H7 (cell line): ENCODE data around the gene VMO1. TPM values are rescaled to one million over a fixed set of nuclear protein-coding genes. Genes with fewer than 3 reads are reported as not detected.

Experiments used
- DNase-seq: peaks from one replicate; pipeline ENCODE4 v3.0.0; 2012
- H3K27me3 ChIP-seq: 2 replicates; pipeline ENCODE4 v1.6.0; 2011; ENCODE audit warnings: mild to moderate bottlenecking, low read length; ENCODE audit not compliant: control insufficient read depth, insufficient read depth
- H3K36me3 ChIP-seq: replicated peaks from 2 replicates; pipeline ENCODE4 v1.5.1; 2011; ENCODE audit warnings: low read length; ENCODE audit not compliant: control insufficient read depth, insufficient read depth
- H3K4me3 ChIP-seq: 2 replicates; pipeline ENCODE4 v1.5.1; 2011; ENCODE audit warnings: low read depth, mild to moderate bottlenecking, control low read depth, low read length, moderate library complexity; ENCODE audit not compliant: insufficient read depth
- total RNA-seq: library from RNA; depleted of rRNA; stranded (reverse); fragments of >200 nt; shearing (Covaris generic); gene quantifications from 2 replicates; pipeline ENCODE4 v1.2.3, GENCODE V29; 2014; rRNA removed

VMO1 gene
- total RNA-seq, 1 experiment from 2014 or later, result not detected

DNA sequence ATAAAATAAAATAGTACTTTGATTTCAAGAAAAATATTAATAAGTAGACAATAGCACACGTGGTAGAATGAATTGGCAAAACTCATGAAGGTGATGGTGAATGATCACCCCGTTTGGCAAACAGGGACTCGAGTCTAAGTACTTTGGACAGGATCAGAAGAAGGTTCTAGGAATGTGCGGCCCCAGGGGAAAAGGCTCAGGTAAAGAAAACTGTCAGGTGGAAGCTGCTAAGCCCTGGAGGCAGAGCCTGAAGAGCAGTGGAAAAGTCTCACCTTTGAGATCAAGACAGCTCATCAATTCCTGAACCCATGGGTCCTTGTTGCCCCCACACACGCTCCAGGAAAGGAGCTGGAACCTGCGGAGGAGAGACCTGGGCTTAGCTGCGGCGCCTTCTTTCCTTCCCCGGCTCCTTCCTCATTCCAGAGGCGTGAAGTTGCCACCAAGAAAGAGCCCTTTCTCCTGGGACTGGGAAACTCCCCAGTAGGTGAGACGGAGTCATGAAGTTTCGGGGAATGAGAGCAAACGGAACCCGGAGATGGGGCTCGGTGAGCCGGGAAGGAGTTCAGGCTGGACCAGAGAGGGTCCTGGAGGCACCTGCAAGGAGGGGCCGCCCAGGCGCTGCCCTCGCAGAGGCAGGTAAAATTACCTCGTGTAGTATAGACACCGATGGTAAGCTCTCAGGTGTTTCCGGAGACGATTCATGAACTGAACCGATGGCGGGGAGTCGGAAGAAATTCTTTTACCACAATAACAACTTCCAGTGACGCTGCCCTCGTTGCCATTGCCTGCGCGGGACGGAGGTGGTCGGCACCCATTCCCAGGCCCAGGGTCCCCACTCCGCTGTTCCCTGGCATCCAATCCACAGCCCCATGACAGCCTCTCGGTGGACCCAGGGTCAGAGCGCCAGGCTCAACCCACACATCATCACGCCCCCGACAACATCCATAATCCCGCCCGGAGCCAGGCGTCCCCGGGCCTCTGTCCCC is 47.7 kb downstream of the VMO1 start:
- Histone ChIP-seq H3K36me3 (no peaks in the 10 kb centered on the region), H3K4me3 (peak overlapping the region; percentile 58; the same call in 1 of the 2 replicates), H3K27me3 (peaks cover 63% of the 10 kb centered on the region)
- DNase-seq, result peak; percentile 70

GRCh38 chr17:4735876-4736651 is 50.1 kb downstream of the VMO1 start:
- Histone ChIP-seq H3K27me3 (peaks cover 49% of the 10 kb centered on the region), H3K4me3 (no peak overlapping the region), H3K36me3 (no peaks in the 10 kb centered on the region)
- no peak for DNase-seq

Other genes with a start within 250 kb of the VMO1 start
- gene MYBBP1A, start 231.0 kb downstream of the VMO1 start, total RNA-seq, result 140 and 149 TPM in 2 replicates
- not detected in 2 replicates for gene GGT6, start 225.8 kb downstream of the VMO1 start, total RNA-seq
- gene SMTNL2, start 201.8 kb downstream of the VMO1 start, total RNA-seq, result 1.4 and 1.9 TPM in 2 replicates
- 0.10 and 0.11 TPM in 2 replicates for gene ALOX15, start 144.7 kb downstream of the VMO1 start, total RNA-seq
- 73.8 and 77.2 TPM in 2 replicates for gene PELP1, start 82.2 kb downstream of the VMO1 start, total RNA-seq
- 28.5 and 40.2 TPM in 2 replicates for gene ARRB2, start 75.7 kb downstream of the VMO1 start, total RNA-seq
- 24.8 and 27.9 TPM in 2 replicates for gene MED11, start 54.9 kb downstream of the VMO1 start, total RNA-seq
- gene ZMYND15, start 46.5 kb downstream of the VMO1 start, total RNA-seq, result 0.17 TPM in 1 of 2 replicates, not detected in the other
- 0.42 and 2.0 TPM in 2 replicates for gene CXCL16, start 46.4 kb downstream of the VMO1 start, total RNA-seq
- gene TM4SF5, start 14.5 kb downstream of the VMO1 start, total RNA-seq, result not detected in 2 replicates
- not detected in 2 replicates for gene GLTPD2, start 2.6 kb upstream of the VMO1 start, total RNA-seq
- 348 and 395 TPM in 2 replicates for gene PSMB6, start 9.8 kb upstream of the VMO1 start, total RNA-seq
- gene PLD2, start 20.8 kb upstream of the VMO1 start, total RNA-seq, result 36.5 and 42.6 TPM in 2 replicates
- gene MINK1, start 47.0 kb upstream of the VMO1 start, total RNA-seq, result 42.4 and 58.2 TPM in 2 replicates
- gene C17orf107, start 113.2 kb upstream of the VMO1 start, total RNA-seq, result 7.6 and 7.8 TPM in 2 replicates
- 0.67 and 0.69 TPM in 2 replicates for gene CHRNE, start 116.7 kb upstream of the VMO1 start, total RNA-seq
- not detected in 2 replicates for gene GP1BA, start 145.9 kb upstream of the VMO1 start, total RNA-seq
- gene SLC25A11, start 153.7 kb upstream of the VMO1 start, total RNA-seq, result 143 and 169 TPM in 2 replicates
- gene RNF167, start 153.9 kb upstream of the VMO1 start, total RNA-seq, result 67.0 and 87.6 TPM in 2 replicates
- gene PFN1, start 162.2 kb upstream of the VMO1 start, total RNA-seq, result 1,296 and 1,480 TPM in 2 replicates
- 24.2 and 25.7 TPM in 2 replicates for gene ENO3, start 164.8 kb upstream of the VMO1 start, total RNA-seq
- gene SPAG7, start 181.5 kb upstream of the VMO1 start, total RNA-seq, result 103 and 105 TPM in 2 replicates
- gene CAMTA2, start 201.3 kb upstream of the VMO1 start, total RNA-seq, result 1.6 and 3.8 TPM in 2 replicates
- gene INCA1, start 211.2 kb upstream of the VMO1 start, total RNA-seq, result 0.42 and 0.63 TPM in 2 replicates
- gene KIF1C, start 211.6 kb upstream of the VMO1 start, total RNA-seq, result 46.2 and 48.8 TPM in 2 replicates
- gene SLC52A1, start 249.1 kb upstream of the VMO1 start, total RNA-seq, result 0.10 TPM in 1 of 2 replicates, not detected in the other